ENCODE measurements around the gene SLC5A10. TPM values are rescaled to one million over a fixed set of nuclear protein-coding genes. Genes with fewer than 3 reads are reported as not detected.

The SLC5A10 gene
- polyA plus RNA-seq, 1 donor (not counting 4 experiments of a cell fraction or from before 2014, with no cell fraction given) = not detected

DNA sequence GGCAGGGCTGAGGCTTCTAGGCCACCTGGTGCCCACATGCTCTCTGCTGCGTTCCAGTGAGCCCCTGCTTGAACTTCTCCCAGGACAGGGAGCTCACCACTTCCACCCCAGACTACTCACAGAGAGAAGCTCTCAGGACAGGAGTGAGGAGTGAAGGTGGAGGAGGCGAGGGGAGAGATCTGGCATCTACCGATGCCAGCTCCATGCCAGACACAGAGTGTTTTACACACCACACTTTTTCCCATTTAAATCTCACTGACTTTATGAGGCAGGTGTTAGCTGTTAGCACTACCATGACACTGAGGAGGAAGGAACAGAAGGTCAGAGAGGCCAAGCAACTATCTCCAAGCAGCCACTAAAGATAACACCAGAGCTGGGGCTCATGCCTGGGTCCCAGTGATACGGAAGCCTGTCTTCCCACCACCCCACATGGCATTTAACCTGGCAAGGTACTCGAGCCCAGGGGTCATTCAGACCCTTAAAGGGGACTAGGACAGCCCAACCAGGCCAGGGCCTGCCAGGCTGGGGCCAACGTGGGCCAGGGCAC lies 45.8 kb downstream of the SLC5A10 start:
- Histone ChIP-seq H3K9ac (ENCODE audit: control insufficient read depth, extremely low read depth, insufficient read depth, low read length) (no peak overlapping the region), H3K36me3 (ENCODE audit: control insufficient read depth in 2 of 2, extremely low read depth in 1 of 2, insufficient read depth in 2 of 2, low read length in 2 of 2) (peaks cover 12 to 60% of the 10 kb centered on the region in 2 experiments), H3K4me3 (ENCODE audit: control insufficient read depth in 2 of 3, extremely low read depth in 1 of 3, insufficient read depth in 2 of 3, low read depth in 1 of 3, low read length in 3 of 3) (peak overlapping the region in 1 of 3 experiments; percentile 28), H3K4me1 (ENCODE audit: control insufficient read depth, extremely low read depth, insufficient read depth, low read length) (peaks cover 81% of the 10 kb centered on the region), H3K9me3 (ENCODE audit: control insufficient read depth, low read depth, low read length) (no peaks in the 10 kb centered on the region), H2AFZ (ENCODE audit: control insufficient read depth, low read length) (no peak overlapping the region), H3K27me3 (ENCODE audit: control insufficient read depth, extremely low read depth, insufficient read depth, low read length) (no peaks in the 10 kb centered on the region), H3K9me1 (ENCODE audit: control insufficient read depth, extremely low read depth, insufficient read depth, low read length) (peaks cover 4% of the 10 kb centered on the region), H3K79me2 (ENCODE audit: control insufficient read depth, insufficient read depth, low read length) (peaks cover 90% of the 10 kb centered on the region), H4K20me1 (ENCODE audit: control insufficient read depth, extremely low read depth, insufficient read depth, low read length) (peaks cover 43% of the 10 kb centered on the region), H3K27ac (ENCODE audit: control insufficient read depth, insufficient read depth, low read length) (no peak overlapping the region), H3K4me2 (ENCODE audit: control insufficient read depth, extremely low read depth, insufficient read depth, low read depth, low read length) (peak overlapping the region; percentile 8)
- no peak for FAIRE-seq
- dilution Hi-C loops (cut with MboI; ENCODE audit: extremely low pct_ligation_motif_present, low sequenced_read_pairs) = no loop called here
- no peak for DNase-seq (ENCODE audit: low read depth, low spot score)
- no peak for TF ChIP-seq EZH2 (IDR thresholded peaks at IDR 0.05; ENCODE audit: low read length)
- TF ChIP-seq, protein P1, sequence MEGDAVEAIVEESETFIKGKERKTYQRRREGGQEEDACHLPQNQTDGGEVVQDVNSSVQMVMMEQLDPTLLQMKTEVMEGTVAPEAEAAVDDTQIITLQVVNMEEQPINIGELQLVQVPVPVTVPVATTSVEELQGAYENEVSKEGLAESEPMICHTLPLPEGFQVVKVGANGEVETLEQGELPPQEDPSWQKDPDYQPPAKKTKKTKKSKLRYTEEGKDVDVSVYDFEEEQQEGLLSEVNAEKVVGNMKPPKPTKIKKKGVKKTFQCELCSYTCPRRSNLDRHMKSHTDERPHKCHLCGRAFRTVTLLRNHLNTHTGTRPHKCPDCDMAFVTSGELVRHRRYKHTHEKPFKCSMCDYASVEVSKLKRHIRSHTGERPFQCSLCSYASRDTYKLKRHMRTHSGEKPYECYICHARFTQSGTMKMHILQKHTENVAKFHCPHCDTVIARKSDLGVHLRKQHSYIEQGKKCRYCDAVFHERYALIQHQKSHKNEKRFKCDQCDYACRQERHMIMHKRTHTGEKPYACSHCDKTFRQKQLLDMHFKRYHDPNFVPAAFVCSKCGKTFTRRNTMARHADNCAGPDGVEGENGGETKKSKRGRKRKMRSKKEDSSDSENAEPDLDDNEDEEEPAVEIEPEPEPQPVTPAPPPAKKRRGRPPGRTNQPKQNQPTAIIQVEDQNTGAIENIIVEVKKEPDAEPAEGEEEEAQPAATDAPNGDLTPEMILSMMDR (optimal IDR thresholded peaks at IDR 0.05 in 1 of 3, IDR thresholded peaks at IDR 0.05 in 1 of 3, conservative IDR thresholded peaks at IDR 0.05 in 1 of 3; ENCODE audit: extremely low read depth in 1 of 3, insufficient read depth in 2 of 3, low read length in 3 of 3) = no peak

DNA sequence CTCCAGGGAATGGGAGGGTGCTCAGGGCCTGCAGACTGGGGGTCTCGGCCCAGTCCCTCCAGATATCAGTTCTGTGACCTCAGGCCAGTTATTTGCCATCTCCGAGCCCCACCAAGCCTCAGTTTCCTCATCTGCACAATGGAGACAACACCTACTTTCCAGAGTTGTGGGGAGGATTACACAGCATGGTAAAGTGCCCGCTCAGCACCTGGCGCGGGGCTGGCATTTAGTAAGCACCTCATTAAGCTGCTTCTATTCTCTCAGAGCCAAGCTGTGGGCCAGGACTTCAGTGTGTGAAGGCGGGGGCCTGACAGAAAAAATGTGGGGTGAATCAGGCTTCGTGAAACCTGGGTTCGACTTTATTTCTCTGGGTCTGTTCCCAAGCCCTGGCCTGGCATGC lies 47.4 kb downstream of the SLC5A10 start:
- Histone ChIP-seq H3K4me3 (ENCODE audit: control insufficient read depth in 2 of 3, extremely low read depth in 1 of 3, insufficient read depth in 2 of 3, low read depth in 1 of 3, low read length in 3 of 3) (peak overlapping the region in 1 of 3 experiments; percentile 4), H3K9me1 (ENCODE audit: control insufficient read depth, extremely low read depth, insufficient read depth, low read length) (peaks cover 4% of the 10 kb centered on the region), H2AFZ (ENCODE audit: control insufficient read depth, low read length) (no peak overlapping the region), H3K27me3 (ENCODE audit: control insufficient read depth, extremely low read depth, insufficient read depth, low read length) (no peaks in the 10 kb centered on the region), H3K27ac (ENCODE audit: control insufficient read depth, insufficient read depth, low read length) (peak overlapping the region; percentile 96), H3K9me3 (ENCODE audit: control insufficient read depth, low read depth, low read length) (no peaks in the 10 kb centered on the region), H3K4me2 (ENCODE audit: control insufficient read depth, extremely low read depth, insufficient read depth, low read depth, low read length) (peak overlapping the region; percentile 96), H3K4me1 (ENCODE audit: control insufficient read depth, extremely low read depth, insufficient read depth, low read length) (peaks cover 64% of the 10 kb centered on the region), H3K9ac (ENCODE audit: control insufficient read depth, extremely low read depth, insufficient read depth, low read length) (peak overlapping the region; percentile 87), H3K79me2 (ENCODE audit: control insufficient read depth, insufficient read depth, low read length) (peaks cover 84% of the 10 kb centered on the region), H4K20me1 (ENCODE audit: control insufficient read depth, extremely low read depth, insufficient read depth, low read length) (peaks cover 26% of the 10 kb centered on the region), H3K36me3 (ENCODE audit: control insufficient read depth in 2 of 2, extremely low read depth in 1 of 2, insufficient read depth in 2 of 2, low read length in 2 of 2) (peaks cover 13 to 56% of the 10 kb centered on the region in 2 experiments)
- no peak for FAIRE-seq
- dilution Hi-C loops (cut with MboI; ENCODE audit: extremely low pct_ligation_motif_present, low sequenced_read_pairs) = no loop called here
- no peak for TF ChIP-seq EZH2 (IDR thresholded peaks at IDR 0.05; ENCODE audit: low read length)
- TF ChIP-seq, protein P1 (optimal IDR thresholded peaks at IDR 0.05 in 1 of 3, IDR thresholded peaks at IDR 0.05 in 1 of 3, conservative IDR thresholded peaks at IDR 0.05 in 1 of 3; ENCODE audit: extremely low read depth in 1 of 3, insufficient read depth in 2 of 3, low read length in 3 of 3) = no peak
- DNase-seq (ENCODE audit: low read depth, low spot score) = no peak

Measured in keratinocyte (primary cell).